NAMALWA (cell line): Measurements from ENCODE around the gene ZDHHC11B.

Experiments used
- DNase-seq: peaks from one replicate; pipeline ENCODE4 v3.0.0-alpha.2; 2015; ENCODE audit warnings: low spot score

ZDHHC11B gene

DNA sequence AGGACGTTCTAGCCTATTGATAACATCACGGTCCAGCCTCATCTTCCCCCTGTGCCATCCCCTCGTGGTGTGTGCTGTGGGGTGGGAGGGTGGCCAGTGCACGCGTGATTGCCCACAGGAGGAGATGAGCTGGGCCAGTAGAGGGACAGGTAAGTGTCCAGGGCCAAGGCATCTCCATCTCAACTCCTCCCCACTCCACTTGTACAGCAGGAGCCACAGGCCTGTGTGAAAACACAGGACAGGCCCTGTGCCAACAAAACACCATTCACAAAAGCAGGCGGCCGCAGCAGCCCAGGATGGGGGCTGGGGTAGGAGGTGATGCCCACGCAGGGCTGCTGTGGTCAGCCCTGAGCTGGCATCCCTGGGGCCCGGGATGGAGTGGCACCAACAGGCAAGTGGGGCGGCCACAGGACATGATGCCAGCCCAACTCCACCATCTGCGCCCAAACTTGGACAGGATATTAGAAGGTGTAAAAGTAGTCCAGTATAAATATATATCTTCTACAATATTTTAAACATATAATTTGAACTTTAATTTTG lies 124.0 kb downstream of the ZDHHC11B start:
- DNase-seq = no peak
